WTC11 (cell line): ENCODE measurements around the gene SRPX2.

ENCODE experiments used
- MXD4 ChIP-seq: fragments of 250-450 bp; sonication (Bioruptor Pico); IDR thresholded peaks from 2 replicates; pipeline ENCODE4 v1.8.0; 2021; ENCODE audit warnings: mild to moderate bottlenecking, moderate library complexity, borderline replicate concordance
- ZNF138 ChIP-seq: sonication (generic); formaldehyde crosslinking; conservative IDR thresholded peaks from 2 replicates; pipeline ENCODE4 v1.8.1; 2022; ENCODE audit warnings: mild to moderate bottlenecking, moderate library complexity, missing genetic modification reagents

DNA sequence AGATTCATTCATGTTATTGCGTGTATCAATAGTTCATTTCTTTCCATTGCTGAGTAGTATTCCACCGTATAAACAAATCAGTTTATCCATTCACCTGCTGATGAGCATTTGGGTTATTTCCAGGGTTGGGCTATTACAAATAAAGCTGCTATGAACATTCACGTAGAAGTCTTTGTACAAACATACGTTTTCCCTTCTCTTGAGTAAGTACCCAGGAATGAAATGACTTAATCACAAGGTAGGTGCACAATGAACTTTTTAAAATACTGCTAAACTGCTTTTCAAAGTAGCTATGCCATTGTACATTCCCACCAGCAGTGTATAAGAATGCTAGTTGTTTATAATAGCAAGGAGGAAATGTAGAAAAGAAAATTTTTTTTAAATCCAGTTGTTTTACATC is 52.0 kb downstream of the SRPX2 start:
- TF ChIP-seq ZNF138 (CRISPR knock-in tag) (no peak), MXD4 (no peak)
